Uterus (tissue), 4 donors: ENCODE results near the gene ASB6. TPM values are rescaled to one million over a fixed set of nuclear protein-coding genes. Genes with fewer than 3 reads are reported as not detected.
A peak's percentile ranks its signal among the peaks of the same experiment; 100 is the strongest.

ENCODE experiments used
- DNase-seq, 2 donors: peaks; one replicate each; pipeline ENCODE4 v3.0.0-alpha.2; 2019 to 2020
- H3K27ac ChIP-seq, 2 donors: fragments of 200-600 bp; sonication (generic); 1 replicate in 1 of 2; 2 replicates in 1 of 2; pipeline ENCODE4 v1.5.1; 2016 to 2018
- H3K27me3 ChIP-seq, 2 donors: fragments of 200-600 bp; sonication (generic); one replicate each; pipeline ENCODE4 v1.5.1; 2018 to 2019; ENCODE audit warnings: control low read depth in 1 of 2
- H3K36me3 ChIP-seq, 2 donors: fragments of 200-600 bp; sonication (generic); one replicate each; pipeline ENCODE4 v1.5.1; 2019; ENCODE audit warnings: control low read depth in 1 of 2
- H3K4me1 ChIP-seq, 2 donors: fragments of 200-600 bp; sonication (generic); one replicate each; pipeline ENCODE4 v1.5.1; 2018 to 2019; ENCODE audit warnings: control low read depth in 1 of 2
- H3K4me3 ChIP-seq, 2 donors: fragments of 200-600 bp; sonication (generic); 1 replicate in 1 of 2; 2 replicates in 1 of 2; pipeline ENCODE4 v1.5.1; 2018 to 2019; ENCODE audit warnings: mild to moderate bottlenecking in 1 of 2
- H3K9me3 ChIP-seq, 2 donors: fragments of 200-600 bp; sonication (generic); one replicate each; pipeline ENCODE4 v1.5.1; 2019; ENCODE audit warnings: control low read depth in 1 of 2
- CTCF ChIP-seq, 4 experiments: fragments of 200-600 bp in 2 of 4; fragments of 450-650 bp in 2 of 4; sonication (generic) in 2 of 4; IDR thresholded peaks; one replicate each; pipeline ENCODE4 v1.5.1; 2016 to 2019; ENCODE audit warnings: antibody characterized with exemption in 4 of 4, mild to moderate bottlenecking in 2 of 4, moderate library complexity in 1 of 4
- POLR2A ChIP-seq, 2 donors: fragments of 450-650 bp; IDR thresholded peaks; one replicate each; pipeline ENCODE4 v1.6.1; 2016; ENCODE audit warnings: antibody characterized with exemption in 2 of 2, mild to moderate bottlenecking in 1 of 2, moderate library complexity in 1 of 2
- intact Hi-C: fragments of 100-400 bp; cut with DNase I; formaldehyde crosslinking; loops from one replicate; pipeline ENCODE4 v1.15.1; 2023; ENCODE audit warnings: low total_unique reads
- total RNA-seq, 4 donors: library from RNA; depleted of rRNA in 3 of 4; stranded (reverse); fragments of >200 nt in 3 of 4; gene quantifications; one replicate each; pipeline versions ENCODE4 v1.1.0 to v1.2.4, GENCODE V29; 2014 to 2023
- donor health status: DM: yes; HTN: yes; CAD: no.

The ASB6 gene
- total RNA-seq, 4 donors from 2014 or later: 1.3 to 20.3 (median 8.5) TPM

- Histone ChIP-seq H3K9me3 (no peaks in the 10 kb centered on the region), H3K36me3 (no peaks in the 10 kb centered on the region), H3K27ac (no peak overlapping the region), H3K4me3 (no peak overlapping the region), H3K4me1 (no peaks in the 10 kb centered on the region), H3K27me3 (no peaks in the 10 kb centered on the region)
- no peak for TF ChIP-seq POLR2A (IDR thresholded peaks at IDR 0.05)
- no peak for TF ChIP-seq CTCF (IDR thresholded peaks at IDR 0.05)
- intact Hi-C loops: loop anchor here (10.0 kb wide), 1 partner anchor 139 kb away; no protein-coding TSS in a partner anchor
- DNase-seq: no peak
Measured at GRCh38 chr9:129646252-129646651, 4.3 kb upstream of the ASB6 start.

GRCh38 chr9:129644902-129645301 is 3.0 kb upstream of the ASB6 start:
- Histone ChIP-seq H3K36me3 (no peaks in the 10 kb centered on the region), H3K27ac (no peak overlapping the region), H3K27me3 (no peaks in the 10 kb centered on the region), H3K4me1 (peaks cover 0 to 10% of the 10 kb centered on the region in 2 donors), H3K9me3 (no peaks in the 10 kb centered on the region), H3K4me3 (no peak overlapping the region)
- no peak for TF ChIP-seq POLR2A (IDR thresholded peaks at IDR 0.05)
- no peak for TF ChIP-seq CTCF (IDR thresholded peaks at IDR 0.05)
- intact Hi-C loops: loop anchor here (10.0 kb wide), 1 partner anchor 140 kb away; no protein-coding TSS in a partner anchor
- DNase-seq: no peak

- intact Hi-C loops: loop anchor here (10.0 kb wide), 1 partner anchor 140 kb away; no protein-coding TSS in a partner anchor
- H3K9me3 ChIP-seq: no peaks in the 10 kb centered on the region
- H3K4me3 ChIP-seq: no peak overlapping the region
- TF ChIP-seq POLR2A (IDR thresholded peaks at IDR 0.05) (no peak), CTCF (IDR thresholded peaks at IDR 0.05) (no peak)
- H3K4me1 ChIP-seq: peaks cover 0 to 14% of the 10 kb centered on the region in 2 donors
- no peak overlapping the region for H3K27ac ChIP-seq
- no peaks in the 10 kb centered on the region for H3K36me3 ChIP-seq
- no peak for DNase-seq
- no peaks in the 10 kb centered on the region for H3K27me3 ChIP-seq
Measured at GRCh38 chr9:129644365-129644764, 2.4 kb upstream of the ASB6 start.

- no peak for DNase-seq
- H3K36me3 ChIP-seq: no peaks in the 10 kb centered on the region
- TF ChIP-seq CTCF (IDR thresholded peaks at IDR 0.05): no peak
- TF ChIP-seq POLR2A (IDR thresholded peaks at IDR 0.05): no peak
- peaks cover 0 to 14% of the 10 kb centered on the region in 2 donors for H3K4me1 ChIP-seq
- no peak overlapping the region for H3K27ac ChIP-seq
- H3K4me3 ChIP-seq: no peak overlapping the region
- H3K27me3 ChIP-seq: no peaks in the 10 kb centered on the region
- intact Hi-C loops: loop anchor here (10.0 kb wide), 1 partner anchor 141 kb away; no protein-coding TSS in a partner anchor
- no peaks in the 10 kb centered on the region for H3K9me3 ChIP-seq
Measured at GRCh38 chr9:129643706-129644105, 1.8 kb upstream of the ASB6 start.

- Histone ChIP-seq H3K9me3 (no peaks in the 10 kb centered on the region), H3K4me1 (peaks cover 0 to 14% of the 10 kb centered on the region in 2 donors), H3K27me3 (no peaks in the 10 kb centered on the region), H3K36me3 (no peaks in the 10 kb centered on the region), H3K27ac (peak overlapping the region; percentile 84 to 87), H3K4me3 (peak overlapping the region; percentile 71 to 91)
- DNase-seq: no peak
- intact Hi-C loops: loop anchor here (10.0 kb wide), 1 partner anchor 144 kb away; no protein-coding TSS in a partner anchor
- TF ChIP-seq CTCF (IDR thresholded peaks at IDR 0.05): no peak
- no peak for TF ChIP-seq POLR2A (IDR thresholded peaks at IDR 0.05)
Measured at GRCh38 chr9:129640871-129641749, 841 bp downstream of the ASB6 start.
